Parathyroid adenoma (tissue), 2 donors: ENCODE measurements around the gene ACSS2.

Experiments
- H2AFZ ChIP-seq: fragments of 300-600 bp; sonication (generic); one replicate; pipeline ENCODE4 v1.7.0; 2017; ENCODE audit warnings: antibody characterized with exemption, mild to moderate bottlenecking
- H3K27ac ChIP-seq: fragments of 300-600 bp; sonication (generic); one replicate; pipeline ENCODE4 v1.7.0; 2017
- H3K27me3 ChIP-seq: fragments of 300-600 bp; sonication (generic); one replicate; pipeline ENCODE4 v1.7.0; 2017; ENCODE audit warnings: low read length; ENCODE audit not compliant: control insufficient read depth, insufficient read depth
- H3K36me3 ChIP-seq: fragments of 300-600 bp; sonication (generic); one replicate; pipeline ENCODE4 v1.7.0; 2017; ENCODE audit warnings: low read length; ENCODE audit not compliant: control insufficient read depth, insufficient read depth
- H3K4me1 ChIP-seq: fragments of 300-600 bp; sonication (generic); one replicate; pipeline ENCODE4 v1.7.0; 2017; ENCODE audit warnings: control low read depth
- H3K4me2 ChIP-seq: fragments of 300-600 bp; sonication (generic); one replicate; pipeline ENCODE4 v1.7.0; 2017; ENCODE audit warnings: low read length
- H3K4me3 ChIP-seq: fragments of 300-600 bp; sonication (generic); one replicate; pipeline ENCODE4 v1.7.0; 2017; ENCODE audit warnings: low read depth, low read length
- H3K79me2 ChIP-seq: fragments of 300-600 bp; sonication (generic); one replicate; pipeline ENCODE4 v1.7.0; 2017; ENCODE audit warnings: control low read depth
- H3K9ac ChIP-seq: fragments of 300-600 bp; sonication (generic); one replicate; pipeline ENCODE4 v1.7.0; 2017; ENCODE audit warnings: mild to moderate bottlenecking
- H3K9me3 ChIP-seq: fragments of 300-600 bp; sonication (generic); one replicate; pipeline ENCODE4 v1.7.0; 2017; ENCODE audit warnings: low read length; ENCODE audit not compliant: control insufficient read depth
- CTCF ChIP-seq: fragments of 300-600 bp; sonication (generic); IDR thresholded peaks from one replicate; pipeline ENCODE4 v1.7.0; 2017; ENCODE audit warnings: antibody characterized with exemption, mild to moderate bottlenecking
- donor health status: primary hyperparathyroidism.

The ACSS2 gene

GRCh38 chr20:34922654-34923381 lies 46.4 kb downstream of the ACSS2 start:
- Histone ChIP-seq H3K36me3 (no peaks in the 10 kb centered on the region), H3K4me3 (no peak overlapping the region), H3K27ac (no peak overlapping the region), H3K4me2 (no peak overlapping the region), H3K4me1 (no peaks in the 10 kb centered on the region), H2AFZ (no peak overlapping the region), H3K79me2 (no peaks in the 10 kb centered on the region), H3K27me3 (no peaks in the 10 kb centered on the region), H3K9me3 (no peaks in the 10 kb centered on the region), H3K9ac (no peak overlapping the region)
- no peak for TF ChIP-seq CTCF

- Histone ChIP-seq H3K36me3 (no peaks in the 10 kb centered on the region), H3K9me3 (no peaks in the 10 kb centered on the region), H3K9ac (no peak overlapping the region), H3K79me2 (no peaks in the 10 kb centered on the region), H3K27ac (no peak overlapping the region), H3K4me3 (no peak overlapping the region), H3K4me2 (no peak overlapping the region), H3K27me3 (no peaks in the 10 kb centered on the region), H3K4me1 (no peaks in the 10 kb centered on the region), H2AFZ (no peak overlapping the region)
- no peak for TF ChIP-seq CTCF
Measured at GRCh38 chr20:34923414-34923813, 47.0 kb downstream of the ACSS2 start.

- no peak for TF ChIP-seq CTCF
- Histone ChIP-seq H3K27me3 (no peaks in the 10 kb centered on the region), H2AFZ (no peak overlapping the region), H3K27ac (no peak overlapping the region), H3K79me2 (no peaks in the 10 kb centered on the region), H3K4me2 (no peak overlapping the region), H3K9me3 (no peaks in the 10 kb centered on the region), H3K9ac (no peak overlapping the region), H3K4me1 (no peaks in the 10 kb centered on the region), H3K36me3 (no peaks in the 10 kb centered on the region), H3K4me3 (no peak overlapping the region)
Measured at GRCh38 chr20:34925341-34925740, 48.9 kb downstream of the ACSS2 start.

GRCh38 chr20:34925981-34926380 lies 49.6 kb downstream of the ACSS2 start:
- Histone ChIP-seq H2AFZ (no peak overlapping the region), H3K9ac (no peak overlapping the region), H3K27ac (no peak overlapping the region), H3K79me2 (no peaks in the 10 kb centered on the region), H3K36me3 (no peaks in the 10 kb centered on the region), H3K9me3 (no peaks in the 10 kb centered on the region), H3K4me2 (no peak overlapping the region), H3K4me1 (no peaks in the 10 kb centered on the region), H3K27me3 (no peaks in the 10 kb centered on the region), H3K4me3 (no peak overlapping the region)
- TF ChIP-seq CTCF: no peak

- H3K27ac ChIP-seq: no peak overlapping the region
- H3K4me3 ChIP-seq: no peak overlapping the region
- TF ChIP-seq CTCF: no peak
- no peaks in the 10 kb centered on the region for H3K36me3 ChIP-seq
- H3K4me1 ChIP-seq: no peaks in the 10 kb centered on the region
- no peak overlapping the region for H2AFZ ChIP-seq
- H3K4me2 ChIP-seq: no peak overlapping the region
- no peaks in the 10 kb centered on the region for H3K27me3 ChIP-seq
- H3K79me2 ChIP-seq: no peaks in the 10 kb centered on the region
- no peaks in the 10 kb centered on the region for H3K9me3 ChIP-seq
- no peak overlapping the region for H3K9ac ChIP-seq
Measured at GRCh38 chr20:34926581-34926980, 50.2 kb downstream of the ACSS2 start.
